Activated CD4-positive, alpha-beta memory T cell treated with anti-CD3 and anti-CD28 coated beads, Interleukin-2, amount 10 ng/mL, durations not matched to agents 7 days and 5 days (primary cell): ENCODE data around the gene GRM4. TPM values are rescaled to one million over a fixed set of nuclear protein-coding genes. Genes with fewer than 3 reads are reported as not detected.

Experiments used
- CTCF ChIA-PET: fragments of 350-600 bp; sonication (Branson Sonifier 250); formaldehyde crosslinking; loops from one replicate; lab custom pipeline; 2021; ENCODE audit warnings: antibody characterized with exemption, inconsistent platforms; lab: Charles Lee
- POLR2A ChIA-PET: fragments of 350-600 bp; sonication (Branson Sonifier 250); formaldehyde crosslinking; loops from one replicate; lab custom pipeline; 2021; ENCODE audit warnings: antibody characterized with exemption; lab: Charles Lee
- DNase-seq: peaks from one replicate; pipeline ENCODE4 v3.0.0-alpha.2; 2020
- H3K27ac Mint-ChIP-seq: one replicate; pipeline ENCODE4 v1.8.0; 2021; ENCODE audit warnings: mild to moderate bottlenecking, mixed read lengths
- H3K27me3 Mint-ChIP-seq: one replicate; pipeline ENCODE4 v1.8.0; 2021; ENCODE audit warnings: mixed read lengths
- H3K36me3 Mint-ChIP-seq: one replicate; pipeline ENCODE4 v1.8.0; 2021; ENCODE audit warnings: low read depth, mixed read lengths
- H3K4me1 Mint-ChIP-seq: one replicate; pipeline ENCODE4 v1.8.0; 2021; ENCODE audit warnings: mixed read lengths
- H3K4me3 Mint-ChIP-seq: one replicate; pipeline ENCODE4 v1.8.0; 2021; ENCODE audit warnings: mild to moderate bottlenecking, mixed read lengths
- H3K9me3 Mint-ChIP-seq: one replicate; pipeline ENCODE4 v1.8.0; 2021; ENCODE audit warnings: mixed read lengths
- total RNA-seq, 2 experiments: library from RNA; stranded (reverse); gene quantifications; one replicate each; pipeline ENCODE4 v1.2.3, GENCODE V29; 2021

GRM4 gene
- total RNA-seq, 2 experiments from 2014 or later = not detected

DNA sequence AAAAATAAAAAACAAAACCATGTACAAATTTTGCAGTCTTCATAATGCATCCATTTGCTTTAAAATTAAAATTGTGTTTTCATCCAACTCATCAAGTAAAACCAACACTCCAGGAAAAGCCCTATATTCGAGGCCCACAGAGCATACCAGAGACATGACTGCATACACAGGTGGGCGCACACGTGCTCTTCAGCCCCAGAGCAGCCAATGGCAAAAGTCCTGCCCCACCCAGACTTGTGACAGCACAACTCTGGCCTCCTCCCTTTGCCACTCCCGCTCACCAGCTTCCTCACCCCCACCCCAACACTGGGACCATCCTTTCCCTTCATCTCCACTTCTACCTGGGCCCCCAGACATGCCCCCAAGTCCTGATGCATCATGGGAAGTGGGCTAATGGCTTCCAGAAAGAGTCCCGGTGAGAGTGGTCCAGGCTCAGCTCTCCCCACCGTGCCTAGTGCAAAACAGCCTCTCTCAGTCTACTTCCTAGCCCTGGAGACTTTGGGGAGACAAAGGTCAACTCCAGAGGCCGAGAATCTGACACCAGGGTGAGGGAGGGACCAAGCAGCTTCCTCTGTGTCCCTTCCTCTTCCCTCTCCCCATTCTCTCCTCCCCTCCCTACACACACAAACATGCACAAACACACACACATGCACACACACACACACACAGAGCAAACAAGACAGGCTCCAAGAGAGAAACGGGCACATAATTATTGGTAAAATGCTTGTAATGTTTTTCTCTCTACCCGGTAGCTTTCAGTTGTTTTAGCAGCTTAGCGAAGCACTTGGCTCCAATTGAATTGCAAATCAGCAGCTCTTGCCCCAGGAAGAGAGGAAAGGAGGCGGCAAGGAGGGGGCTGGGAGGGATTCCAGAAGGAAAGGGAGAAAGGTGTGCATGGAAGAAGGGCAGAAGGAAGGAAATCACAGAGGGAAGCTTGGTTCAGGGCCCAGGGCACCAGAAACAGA, 14.3 kb downstream of the GRM4 start:
- Mint-ChIP-seq H3K36me3 (no peaks in the 10 kb centered on the region), H3K27me3 (peaks cover 22% of the 10 kb centered on the region), H3K9me3 (no peaks in the 10 kb centered on the region), H3K4me3 (no peak overlapping the region), H3K4me1 (no peaks in the 10 kb centered on the region), H3K27ac (no peak overlapping the region)
- no peak for DNase-seq
- ChIA-PET CTCF (no interaction called here), POLR2A (no interaction called here)

DNA sequence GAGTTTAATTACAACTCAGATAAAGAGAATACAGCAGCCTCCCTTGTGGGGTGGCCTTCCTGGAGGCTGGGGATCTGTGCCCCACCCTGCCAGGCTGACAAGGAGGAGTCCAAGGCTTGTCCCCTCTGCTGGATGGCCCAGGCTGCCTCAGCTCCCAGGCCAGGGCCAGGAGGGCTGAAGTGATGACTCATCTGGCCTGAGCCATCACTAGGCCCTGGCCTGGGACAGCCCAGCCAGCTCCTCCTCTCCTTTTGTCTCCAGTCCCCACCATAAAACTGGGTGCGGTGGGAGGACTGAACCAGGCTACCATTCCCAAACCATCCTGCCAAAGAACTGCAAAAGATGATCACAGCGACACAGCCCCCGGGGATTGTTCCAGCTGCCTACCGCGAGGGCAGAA, 15.0 kb downstream of the GRM4 start:
- Mint-ChIP-seq H3K27ac (no peak overlapping the region), H3K27me3 (peaks cover 20% of the 10 kb centered on the region), H3K4me3 (no peak overlapping the region), H3K36me3 (no peaks in the 10 kb centered on the region), H3K9me3 (no peaks in the 10 kb centered on the region), H3K4me1 (no peaks in the 10 kb centered on the region)
- CTCF ChIA-PET = no interaction called here
- DNase-seq = no peak
- POLR2A ChIA-PET = no interaction called here

DNA sequence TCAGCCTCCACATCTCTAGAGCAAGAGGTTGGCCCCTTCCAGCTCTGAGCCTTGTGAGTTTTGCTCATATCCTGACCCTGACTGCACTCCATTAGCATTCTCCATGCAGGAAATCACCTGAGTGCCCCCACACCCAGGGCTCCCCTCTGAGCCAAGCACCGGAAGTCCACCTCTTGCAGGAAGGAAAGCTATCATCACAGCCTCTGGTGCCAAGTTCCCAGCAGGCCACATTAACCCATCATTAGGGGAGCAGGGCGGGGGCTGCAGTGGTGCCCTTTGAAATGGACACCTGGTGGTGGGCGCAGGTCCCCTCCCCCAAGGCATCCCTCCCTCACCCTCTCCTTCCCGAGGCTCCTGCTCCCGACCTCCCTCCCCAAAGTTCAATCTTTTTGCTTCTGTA, 16.1 kb downstream of the GRM4 start:
- peaks cover 13% of the 10 kb centered on the region for H3K27me3 Mint-ChIP-seq
- H3K36me3 Mint-ChIP-seq = no peaks in the 10 kb centered on the region
- H3K4me3 Mint-ChIP-seq = no peak overlapping the region
- H3K27ac Mint-ChIP-seq = no peak overlapping the region
- no peaks in the 10 kb centered on the region for H3K9me3 Mint-ChIP-seq
- POLR2A ChIA-PET = no interaction called here
- DNase-seq = no peak
- CTCF ChIA-PET = no interaction called here
- no peaks in the 10 kb centered on the region for H3K4me1 Mint-ChIP-seq

DNA sequence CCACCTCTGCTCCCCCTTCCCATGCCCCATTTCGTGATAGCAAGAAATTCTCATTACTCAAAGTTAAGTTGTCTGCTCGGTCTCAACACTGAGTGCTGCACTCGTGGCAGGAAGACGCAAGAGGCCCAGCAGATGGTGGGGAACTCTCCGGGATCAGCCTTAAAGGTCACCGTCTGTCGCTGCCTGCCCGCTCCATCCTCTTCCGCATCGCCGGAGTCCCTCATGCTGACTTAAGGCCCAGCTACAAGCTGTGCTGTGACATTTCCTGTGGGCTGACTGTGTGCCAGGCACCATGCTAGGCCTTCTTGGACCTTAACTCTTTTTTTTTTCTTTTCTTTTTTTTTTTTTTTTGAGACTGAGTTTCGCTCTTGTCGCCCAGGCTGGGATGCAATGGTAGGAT, 17.8 kb downstream of the GRM4 start:
- Mint-ChIP-seq H3K4me1 (no peaks in the 10 kb centered on the region), H3K4me3 (no peak overlapping the region), H3K9me3 (no peaks in the 10 kb centered on the region), H3K27me3 (peaks cover 10% of the 10 kb centered on the region), H3K36me3 (no peaks in the 10 kb centered on the region), H3K27ac (no peak overlapping the region)
- CTCF ChIA-PET = interaction anchor here (0.7 kb wide), 1 partner anchor 265 kb away, joined by 3 read pairs; no protein-coding TSS in a partner anchor
- POLR2A ChIA-PET = no interaction called here
- DNase-seq = no peak

DNA sequence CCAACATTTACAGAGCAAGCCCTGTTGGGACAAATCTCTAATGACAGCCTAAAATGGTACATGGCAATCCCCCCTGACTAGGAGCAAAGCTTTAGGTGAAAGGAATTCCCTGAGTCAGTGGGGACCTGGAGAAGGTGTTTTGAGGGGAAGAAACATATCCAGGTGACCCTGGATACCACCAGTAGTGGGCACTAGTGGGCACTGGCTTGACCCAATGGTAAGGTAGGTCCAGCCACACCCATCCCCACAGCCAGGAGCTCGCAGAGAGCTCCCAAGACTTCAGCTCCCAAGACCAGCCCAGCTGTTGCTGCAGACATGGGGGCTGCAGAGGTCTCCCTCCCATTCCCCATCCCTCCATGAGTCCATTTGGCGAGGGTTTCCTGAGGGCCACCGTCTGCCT, 19.5 kb downstream of the GRM4 start:
- Mint-ChIP-seq H3K36me3 (no peaks in the 10 kb centered on the region), H3K27me3 (peaks cover 1% of the 10 kb centered on the region), H3K27ac (no peak overlapping the region), H3K9me3 (no peaks in the 10 kb centered on the region), H3K4me1 (no peaks in the 10 kb centered on the region), H3K4me3 (no peak overlapping the region)
- POLR2A ChIA-PET = no interaction called here
- CTCF ChIA-PET = no interaction called here
- DNase-seq = no peak

DNA sequence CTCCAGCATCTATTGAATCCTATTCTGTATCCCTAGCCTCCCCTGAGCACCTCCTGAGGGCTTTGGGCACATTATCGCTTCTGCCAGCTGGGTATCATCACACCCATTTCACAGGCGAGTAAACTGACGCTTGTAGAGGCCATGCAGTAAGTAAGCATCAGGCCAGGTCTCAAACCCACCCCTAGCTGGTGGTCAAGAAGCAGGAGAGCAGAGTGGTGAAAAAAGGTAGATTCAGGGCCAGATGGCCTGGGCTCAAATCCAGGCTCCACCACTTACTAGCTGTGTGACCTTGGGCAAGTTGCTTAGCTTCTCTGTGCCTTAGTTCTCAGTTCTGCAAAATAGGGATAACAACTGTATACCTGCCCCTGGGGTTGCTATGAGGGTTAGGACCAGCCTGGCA, 19.9 kb downstream of the GRM4 start:
- Mint-ChIP-seq H3K27me3 (peaks cover 1% of the 10 kb centered on the region), H3K27ac (no peak overlapping the region), H3K4me3 (no peak overlapping the region), H3K9me3 (no peaks in the 10 kb centered on the region), H3K4me1 (no peaks in the 10 kb centered on the region), H3K36me3 (no peaks in the 10 kb centered on the region)
- CTCF ChIA-PET = no interaction called here
- POLR2A ChIA-PET = no interaction called here
- DNase-seq = no peak

DNA sequence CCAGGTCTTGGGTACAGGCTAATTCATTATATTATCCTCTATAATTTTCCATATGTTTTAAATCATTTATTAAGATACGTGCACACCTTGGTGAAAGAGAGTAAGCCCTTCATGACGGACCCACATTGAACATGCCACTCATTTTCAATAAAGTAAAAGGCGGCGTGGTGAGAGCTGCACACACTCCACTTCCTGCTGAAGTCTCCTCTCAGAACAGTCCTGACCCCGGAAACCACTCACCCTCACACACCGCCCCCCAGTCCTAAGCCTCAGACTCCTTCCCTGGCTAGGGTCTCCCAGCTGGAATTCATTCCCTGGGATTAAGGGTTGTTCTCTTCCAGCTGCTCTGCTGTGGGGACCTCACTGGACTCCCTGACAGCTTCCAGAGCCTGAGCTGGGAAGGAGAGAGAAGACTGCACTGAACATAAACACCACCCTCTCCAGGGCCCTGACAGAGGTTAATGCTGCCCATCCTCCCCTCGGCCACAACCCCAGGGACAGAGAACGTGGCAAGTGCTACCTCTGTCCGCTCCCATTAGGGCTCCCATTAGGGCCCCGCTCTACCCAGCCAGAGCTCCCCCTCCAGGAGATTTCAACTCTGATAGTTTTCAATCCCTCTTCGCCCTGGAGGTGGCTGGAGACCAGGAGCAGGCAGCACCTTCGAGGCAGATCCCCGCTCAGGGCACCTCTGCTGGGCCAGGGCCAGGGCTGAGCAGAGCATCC, 24.8 kb downstream of the GRM4 start:
- DNase-seq = no peak

DNA sequence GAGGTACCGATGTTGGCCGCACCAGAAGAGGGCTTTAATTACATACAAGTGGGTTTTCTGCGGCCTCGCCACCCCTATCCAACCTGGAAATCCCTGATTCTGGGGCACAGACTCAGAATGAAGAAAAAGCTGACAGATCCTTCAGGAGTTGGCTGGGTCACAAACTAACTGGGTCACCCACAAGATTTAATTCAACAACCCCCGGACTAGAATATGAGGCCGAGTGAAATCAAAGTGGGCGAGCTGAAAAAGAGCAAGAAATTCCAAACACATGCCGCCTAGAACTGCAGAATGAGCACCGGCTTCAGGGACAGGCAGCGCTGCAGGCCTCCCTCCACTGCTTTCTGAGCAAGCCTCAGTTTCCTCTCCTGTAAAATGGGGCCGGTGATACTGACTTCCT, 30.0 kb downstream of the GRM4 start:
- Mint-ChIP-seq H3K27ac (no peak overlapping the region), H3K27me3 (peaks cover 14% of the 10 kb centered on the region), H3K4me3 (no peak overlapping the region), H3K4me1 (no peaks in the 10 kb centered on the region), H3K9me3 (no peaks in the 10 kb centered on the region), H3K36me3 (no peaks in the 10 kb centered on the region)
- DNase-seq = no peak
- CTCF ChIA-PET = no interaction called here
- POLR2A ChIA-PET = no interaction called here

More for the DNA sequence above, 24.8 kb downstream of the GRM4 start:
- ChIA-PET POLR2A (no interaction called here), CTCF (interaction anchor here (1.0 kb wide), 1 partner anchor 66 kb away, joined by 3 read pairs; no protein-coding TSS in a partner anchor)
- H3K4me1 Mint-ChIP-seq = no peaks in the 10 kb centered on the region
- peaks cover 2% of the 10 kb centered on the region for H3K27me3 Mint-ChIP-seq
- no peak overlapping the region for H3K4me3 Mint-ChIP-seq
- no peaks in the 10 kb centered on the region for H3K9me3 Mint-ChIP-seq
- no peaks in the 10 kb centered on the region for H3K36me3 Mint-ChIP-seq
- no peak overlapping the region for H3K27ac Mint-ChIP-seq

DNA sequence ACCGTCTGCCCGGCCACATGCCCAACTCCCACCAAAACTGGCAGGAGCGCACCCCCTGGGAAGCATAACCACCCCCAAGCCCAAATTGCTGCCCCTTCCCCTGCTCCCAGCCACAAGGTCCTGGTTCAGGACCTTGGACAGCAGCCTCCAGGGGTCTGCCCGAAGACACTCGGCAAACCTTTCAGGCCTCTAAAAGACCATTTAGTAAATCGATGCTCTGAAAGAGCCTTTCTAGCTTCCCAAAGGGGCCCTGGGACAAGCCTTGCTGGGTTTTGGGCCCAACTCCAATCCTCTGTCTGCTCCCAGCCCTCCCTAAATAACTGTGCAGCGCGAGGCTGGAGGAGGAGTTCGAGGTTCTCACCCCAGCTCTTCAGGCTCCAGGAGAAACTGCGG, 30.5 kb downstream of the GRM4 start:
- no peaks in the 10 kb centered on the region for H3K36me3 Mint-ChIP-seq
- H3K27me3 Mint-ChIP-seq = peaks cover 14% of the 10 kb centered on the region
- no peaks in the 10 kb centered on the region for H3K9me3 Mint-ChIP-seq
- H3K4me3 Mint-ChIP-seq = no peak overlapping the region
- DNase-seq = peak; percentile 24
- POLR2A ChIA-PET = no interaction called here
- no peak overlapping the region for H3K27ac Mint-ChIP-seq
- H3K4me1 Mint-ChIP-seq = no peaks in the 10 kb centered on the region
- CTCF ChIA-PET = no interaction called here

DNA sequence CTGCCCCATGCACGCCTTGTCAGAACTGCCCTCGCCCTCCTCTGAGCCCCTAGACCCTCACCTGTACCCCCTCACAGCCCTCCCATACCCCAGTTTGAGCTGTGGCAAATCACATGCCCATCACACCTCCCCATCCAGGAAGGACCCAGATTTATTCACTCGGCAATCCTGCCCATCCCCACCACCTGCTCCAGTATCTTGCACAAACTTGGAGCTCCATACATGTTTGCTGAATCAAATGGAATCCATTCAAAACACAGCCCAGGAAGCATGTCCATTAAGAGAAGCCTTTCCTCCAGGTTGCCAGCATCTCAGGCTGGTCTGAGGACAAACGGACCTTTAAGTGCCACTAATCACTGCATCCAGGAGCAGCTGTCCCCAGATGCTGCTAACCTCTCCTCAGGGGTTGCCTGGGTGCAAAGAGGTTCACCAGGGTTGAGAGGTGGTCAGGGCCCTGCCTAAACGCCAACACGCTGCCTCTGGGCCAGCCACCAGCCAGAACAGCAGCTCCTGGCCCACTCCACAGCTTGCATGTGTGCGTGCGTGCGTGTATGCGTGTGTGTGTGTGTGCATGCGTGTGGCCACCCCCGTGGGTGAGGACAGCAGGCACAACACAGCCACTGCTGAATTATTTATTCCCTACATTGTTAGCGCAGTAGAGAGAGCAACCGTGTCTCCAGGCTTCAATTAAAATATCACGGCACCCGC, 31.0 kb downstream of the GRM4 start:
- Mint-ChIP-seq H3K27ac (no peak overlapping the region), H3K9me3 (no peaks in the 10 kb centered on the region), H3K27me3 (peaks cover 14% of the 10 kb centered on the region), H3K4me3 (no peak overlapping the region), H3K36me3 (no peaks in the 10 kb centered on the region), H3K4me1 (no peaks in the 10 kb centered on the region)
- POLR2A ChIA-PET = no interaction called here
- CTCF ChIA-PET = no interaction called here
- no peak for DNase-seq

DNA sequence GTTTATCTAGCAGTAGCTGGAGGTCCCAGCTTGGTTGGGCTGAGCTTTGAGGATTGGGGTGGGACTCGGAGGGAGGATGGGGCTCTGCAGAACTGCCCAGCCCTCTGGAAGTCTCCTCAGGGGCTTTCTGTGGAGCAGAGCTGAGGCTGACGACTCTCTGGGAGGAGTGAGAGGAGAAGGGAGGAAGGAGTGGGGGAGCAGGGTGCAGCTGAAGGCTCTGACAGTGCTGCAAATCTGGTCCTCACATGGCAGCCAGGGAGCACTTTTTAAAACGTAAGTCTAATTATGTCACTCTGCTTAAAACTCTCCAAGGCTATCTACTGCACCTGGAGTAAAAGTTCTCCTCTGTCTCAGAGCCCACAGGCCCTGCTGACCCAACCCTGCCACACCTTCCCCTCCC, 32.4 kb downstream of the GRM4 start:
- Mint-ChIP-seq H3K4me1 (no peaks in the 10 kb centered on the region), H3K36me3 (no peaks in the 10 kb centered on the region), H3K27ac (no peak overlapping the region), H3K4me3 (no peak overlapping the region), H3K9me3 (no peaks in the 10 kb centered on the region), H3K27me3 (peaks cover 14% of the 10 kb centered on the region)
- ChIA-PET CTCF (no interaction called here), POLR2A (no interaction called here)
- DNase-seq = no peak

DNA sequence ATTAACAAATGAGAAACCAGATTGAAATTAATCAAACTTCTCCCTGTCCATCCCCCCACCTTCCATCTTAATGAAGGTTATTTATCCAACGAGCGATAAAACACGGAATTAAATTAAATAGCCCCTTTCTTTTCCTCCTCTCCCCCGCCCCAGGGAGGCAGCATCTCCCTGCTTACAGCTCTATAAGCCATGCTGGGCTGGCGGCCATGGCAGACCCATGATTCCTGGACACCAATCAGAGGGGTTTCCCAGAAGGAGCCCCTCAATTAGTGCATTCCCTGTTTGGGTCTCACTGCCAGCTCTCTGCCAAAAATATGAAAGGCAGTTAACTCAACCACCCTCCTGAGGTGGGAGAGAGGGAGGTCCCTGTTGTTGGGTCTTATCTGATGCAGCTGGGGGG, 33.8 kb downstream of the GRM4 start:
- no peaks in the 10 kb centered on the region for H3K36me3 Mint-ChIP-seq
- H3K4me3 Mint-ChIP-seq = no peak overlapping the region
- H3K27me3 Mint-ChIP-seq = peaks cover 13% of the 10 kb centered on the region
- no peak overlapping the region for H3K27ac Mint-ChIP-seq
- no peak for DNase-seq
- CTCF ChIA-PET = no interaction called here
- no peaks in the 10 kb centered on the region for H3K4me1 Mint-ChIP-seq
- no peaks in the 10 kb centered on the region for H3K9me3 Mint-ChIP-seq
- POLR2A ChIA-PET = no interaction called here

DNA sequence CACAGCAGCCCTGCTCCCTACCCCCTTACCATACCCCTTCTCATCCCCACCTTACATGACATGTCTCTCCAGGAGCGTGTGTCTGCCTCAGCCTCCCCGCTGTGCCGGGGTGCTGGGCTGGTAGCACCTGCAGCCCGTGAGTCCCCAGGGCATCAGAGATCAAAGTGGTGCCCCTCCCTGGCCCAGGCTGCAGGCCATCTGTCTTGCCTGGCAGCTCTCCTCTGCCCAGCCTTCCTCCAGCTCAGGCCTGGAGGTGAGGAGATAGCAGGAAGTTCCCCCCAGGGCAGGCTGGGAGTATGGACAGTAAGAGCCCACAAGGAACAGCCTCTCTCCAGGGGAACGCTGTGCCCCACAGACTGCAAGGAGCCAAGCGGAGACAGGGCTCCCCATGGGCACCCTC, 35.3 kb downstream of the GRM4 start:
- DNase-seq = no peak
- peaks cover 13% of the 10 kb centered on the region for H3K27me3 Mint-ChIP-seq
- H3K27ac Mint-ChIP-seq = no peak overlapping the region
- H3K36me3 Mint-ChIP-seq = no peaks in the 10 kb centered on the region
- no peaks in the 10 kb centered on the region for H3K4me1 Mint-ChIP-seq
- H3K4me3 Mint-ChIP-seq = no peak overlapping the region
- no peaks in the 10 kb centered on the region for H3K9me3 Mint-ChIP-seq
- CTCF ChIA-PET = interaction anchor here (0.6 kb wide), 1 partner anchor 81 kb away, joined by 3 read pairs; no protein-coding TSS in a partner anchor
- POLR2A ChIA-PET = no interaction called here
